Amygdala (tissue), 56 donors: ENCODE data around the gene C3orf62.

Experiments
- DNase-seq, 56 donors: peaks; one replicate each; lab custom pipeline; 2025; lab: John Stamatoyannopoulos, UW

Gene C3orf62

DNA sequence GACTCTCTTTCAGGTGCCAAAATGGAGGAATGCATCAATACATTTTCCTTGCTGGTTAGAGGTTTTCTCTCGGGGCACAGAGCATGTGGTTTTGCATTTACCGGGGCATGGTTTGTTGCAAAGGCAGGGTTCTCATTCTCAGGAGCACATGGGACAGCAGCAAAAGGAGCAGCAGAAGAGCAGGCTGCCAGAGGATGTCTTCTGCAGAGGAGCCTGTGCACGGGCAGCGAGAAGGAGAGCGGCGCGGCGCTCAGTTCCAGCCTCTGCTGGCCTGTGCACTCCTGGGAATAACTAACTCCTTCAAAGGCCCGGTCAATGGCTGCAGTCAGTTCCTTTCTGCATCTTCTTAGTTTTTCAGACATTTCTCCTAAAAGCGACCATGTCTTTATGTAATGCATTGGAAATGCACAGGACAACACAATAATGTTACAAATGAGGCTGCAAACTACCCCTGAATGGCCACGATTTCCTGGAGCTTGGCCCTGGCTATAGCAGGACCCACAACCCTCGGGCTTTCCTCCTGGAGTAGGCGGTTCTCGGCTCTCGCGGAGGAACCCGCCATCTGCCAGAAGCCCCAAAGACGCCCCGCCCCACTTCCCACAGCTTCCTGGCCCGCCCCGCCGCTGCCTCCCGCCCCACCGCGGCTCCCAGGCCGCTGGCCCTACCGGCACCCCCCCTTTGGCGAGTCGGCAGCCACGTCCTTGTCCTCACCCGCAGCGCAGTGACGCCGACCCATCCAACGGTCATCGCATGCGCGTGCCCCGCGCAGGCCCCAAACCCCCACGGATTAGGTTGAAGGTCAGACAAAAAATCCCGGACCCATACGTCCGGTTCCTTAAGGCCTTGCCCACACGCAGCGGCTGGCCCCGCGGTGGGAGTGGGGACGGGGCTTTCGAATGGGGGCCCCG lies at the start of gene C3orf62:
Gene C3orf62, minus strand, starts transcription at position 758 of the 908 bp plus-strand sequence. Its CDS starts 360 bp downstream, at position 398.
- peak in 53 of 56 donors; percentile 27 to 82 (median 65) for DNase-seq

DNA sequence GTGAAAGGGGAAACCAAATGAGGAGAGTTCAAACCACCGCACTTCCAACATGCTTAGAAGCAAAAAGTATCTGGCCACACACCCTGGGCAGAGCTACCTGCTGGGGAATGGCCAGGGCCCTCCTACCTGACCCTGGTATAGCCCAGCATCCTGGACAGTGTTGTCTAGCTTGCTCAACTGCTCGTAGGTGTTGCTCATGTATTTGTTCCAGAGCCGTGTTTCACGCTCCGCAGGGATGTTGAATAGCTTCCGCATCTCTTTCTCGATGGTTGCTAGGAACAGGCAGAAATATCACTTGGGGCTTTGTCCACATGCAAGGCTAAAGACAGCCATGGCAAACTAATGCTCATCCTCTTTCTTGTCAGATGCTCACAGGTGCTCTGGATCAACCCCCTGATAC lies 47.7 kb upstream of the C3orf62 start:
- no peak for DNase-seq

GRCh38 chr3:49316696-49317457 lies 39.8 kb upstream of the C3orf62 start:
- DNase-seq = peak in 24 of 56 donors; percentile 7 to 84 (median 19)

DNA sequence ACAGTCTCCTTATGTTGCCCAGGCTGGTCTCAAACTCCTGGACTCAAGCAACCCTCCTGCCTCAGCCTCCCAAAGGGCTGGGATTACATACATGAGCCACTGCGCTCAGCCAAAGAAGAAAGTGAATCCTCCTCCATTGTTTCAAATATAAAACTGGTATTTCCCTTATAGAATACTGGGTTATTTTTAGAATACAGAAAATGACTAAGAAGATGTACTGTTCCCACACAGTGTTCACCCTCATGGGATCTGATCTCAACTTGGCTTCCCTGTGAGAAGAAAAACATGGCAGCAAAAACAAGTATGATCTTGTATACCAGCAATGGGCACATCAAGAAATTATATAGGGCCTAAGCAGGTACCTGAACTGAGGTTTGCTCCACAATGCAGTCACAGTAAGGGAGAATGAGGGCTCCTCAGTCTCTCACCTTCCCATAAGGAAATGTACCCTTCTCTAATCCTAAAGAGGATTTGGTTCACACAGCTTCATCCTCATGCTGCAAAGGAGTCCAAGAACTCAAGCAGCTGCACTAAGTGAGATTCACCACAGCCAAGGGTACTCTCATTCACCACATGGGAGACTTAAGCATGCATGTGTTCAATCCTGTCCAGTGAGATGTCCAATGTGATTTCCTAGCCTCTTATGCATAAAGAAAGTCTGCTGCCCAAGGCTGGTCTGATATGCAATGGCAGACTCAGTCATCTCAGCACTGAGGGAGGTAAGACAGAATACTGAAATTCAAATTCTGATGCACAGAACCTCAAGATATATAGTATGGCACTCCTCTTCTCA lies 37.1 kb upstream of the C3orf62 start:
- no peak for DNase-seq

GRCh38 chr3:49311283-49311682 lies 34.3 kb upstream of the C3orf62 start:
- DNase-seq = no peak

DNA sequence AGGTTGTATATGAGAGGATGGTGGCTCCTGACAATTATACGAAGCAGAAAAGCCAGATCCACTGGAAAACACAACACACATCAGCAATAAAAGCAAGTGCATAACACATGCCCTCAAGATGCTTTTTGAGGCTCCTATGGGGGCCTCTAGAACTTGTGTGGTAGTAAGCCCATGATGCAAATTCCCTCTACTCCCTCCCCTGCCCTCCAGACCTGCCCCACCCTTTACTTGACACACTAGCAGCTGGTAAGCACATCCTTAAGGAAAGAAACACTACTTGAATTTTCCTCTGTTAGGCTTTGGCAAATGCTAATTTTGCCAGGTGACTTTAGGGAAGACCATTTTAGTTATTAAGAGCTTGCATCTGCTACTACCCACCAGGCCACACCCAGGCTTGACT lies 33.6 kb upstream of the C3orf62 start:
- no peak for DNase-seq

DNA sequence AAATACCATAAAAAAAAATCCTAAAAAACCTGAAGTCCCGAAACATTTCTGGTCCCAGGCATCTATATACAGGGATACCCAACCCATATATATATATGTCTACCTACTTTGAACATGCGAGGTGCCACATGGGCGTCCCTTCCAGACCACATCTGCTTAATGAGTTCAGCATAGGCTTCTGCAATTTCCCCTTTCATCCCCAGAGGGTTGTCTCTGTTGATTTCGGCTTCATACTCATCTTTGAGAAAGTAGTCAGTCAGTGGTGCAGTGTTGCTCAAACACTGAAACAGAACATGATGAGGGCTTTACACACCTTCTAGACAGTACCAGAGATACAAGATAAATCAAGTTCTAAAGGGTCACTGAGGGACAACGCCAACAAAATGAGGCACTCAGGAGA lies 28.6 kb upstream of the C3orf62 start:
- DNase-seq = no peak

- no peak for DNase-seq
Measured at GRCh38 chr3:49302613-49303012, 25.6 kb upstream of the C3orf62 start.

GRCh38 chr3:49300595-49300994 lies 23.6 kb upstream of the C3orf62 start:
- DNase-seq = no peak

GRCh38 chr3:49298511-49298910 lies 21.5 kb upstream of the C3orf62 start:
- no peak for DNase-seq

- DNase-seq = no peak
Measured at GRCh38 chr3:49296781-49297411, 19.9 kb upstream of the C3orf62 start.

GRCh38 chr3:49295489-49296058 lies 18.5 kb upstream of the C3orf62 start:
- peak in 3 of 56 donors; percentile 2 to 35 (median 12) for DNase-seq

- no peak for DNase-seq
Measured at GRCh38 chr3:49294343-49294742, 17.3 kb upstream of the C3orf62 start.

- DNase-seq = no peak
Measured at GRCh38 chr3:49283997-49284396, 7.0 kb upstream of the C3orf62 start.

GRCh38 chr3:49279376-49279775 lies 2.3 kb upstream of the C3orf62 start:
- DNase-seq = no peak

GRCh38 chr3:49278548-49278947 lies 1.5 kb upstream of the C3orf62 start:
- no peak for DNase-seq

DNA sequence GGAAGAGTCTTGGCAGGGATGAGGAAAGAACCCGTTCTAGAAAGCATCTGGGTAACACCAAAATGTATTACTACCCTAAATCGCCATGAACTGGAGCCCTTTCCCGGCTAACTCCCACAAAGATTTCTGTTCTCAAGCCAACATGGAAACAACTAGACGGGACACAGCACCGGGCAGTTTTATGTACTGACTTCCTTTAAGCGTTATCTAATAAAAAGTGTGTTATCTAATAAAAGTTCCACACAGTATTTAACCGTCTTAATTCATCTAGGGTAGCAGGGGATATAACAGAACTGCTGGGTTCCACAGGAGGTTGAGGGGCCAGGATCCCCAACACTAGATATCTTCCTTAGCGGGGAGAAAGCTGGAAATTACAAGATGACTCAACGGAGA lies 347 bp upstream of the C3orf62 start:
- peak in 2 of 56 donors; percentile 35 to 44 for DNase-seq

DNA sequence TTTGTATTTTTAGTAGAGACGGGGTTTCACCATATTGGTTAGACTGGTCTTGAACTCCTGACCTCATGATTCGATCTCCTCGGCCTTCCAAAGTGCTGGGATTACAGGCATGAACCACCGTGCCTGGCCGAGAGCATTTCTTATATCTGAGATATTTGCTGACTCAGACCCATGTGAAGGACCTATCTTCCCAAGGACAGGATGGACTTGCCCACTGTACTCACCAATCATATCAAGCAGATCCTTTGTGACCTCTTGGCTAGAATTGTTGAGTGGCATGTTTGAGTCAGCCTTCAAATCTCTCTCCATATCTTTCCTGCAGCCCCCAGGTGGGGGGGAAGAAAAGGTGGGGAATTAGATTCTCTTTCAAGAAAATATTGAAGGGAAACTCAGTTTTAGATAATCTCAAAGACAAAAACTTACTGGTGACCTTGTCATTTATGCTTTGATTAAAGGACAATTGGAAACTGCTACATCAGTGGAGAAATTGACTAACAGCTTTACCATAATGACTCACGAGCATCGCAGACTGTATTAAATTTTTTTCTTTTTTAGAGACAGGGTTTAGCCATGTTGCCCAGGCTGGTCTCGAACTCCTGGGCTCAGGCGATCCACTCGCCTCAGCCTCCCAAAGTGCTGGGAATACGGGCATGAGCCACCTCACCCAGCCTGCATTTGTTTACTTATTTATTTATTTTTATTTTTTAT lies 3.1 kb downstream of the C3orf62 start:
- no peak for DNase-seq

DNA sequence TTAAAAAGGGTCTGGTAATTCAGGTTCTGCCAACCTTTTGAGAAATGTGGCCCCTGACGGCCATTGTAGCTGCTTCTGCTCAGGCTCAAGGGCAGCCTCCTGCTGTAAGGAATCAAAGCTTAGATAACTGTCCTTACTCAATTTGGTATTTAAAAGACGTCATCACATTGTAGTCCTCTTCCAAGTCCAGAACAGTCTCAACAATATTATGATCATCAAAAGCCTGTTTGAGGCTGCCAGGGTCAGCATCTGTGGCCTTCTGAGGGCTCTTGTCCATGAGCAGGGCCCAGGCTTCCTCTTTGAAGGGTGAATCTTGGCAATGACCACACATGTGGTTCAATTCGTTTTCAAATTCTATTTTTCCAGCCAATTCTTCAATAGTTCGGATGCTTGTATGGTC lies 6.0 kb downstream of the C3orf62 start:
- no peak for DNase-seq
